A673 (cell line): ENCODE data around the gene ZNF506.

Experiments
- CTCF ChIP-seq: fragments of 300-800, 200-600 bp; sonication (generic); conservative IDR thresholded peaks from 2 replicates; pipeline ENCODE4 v1.5.1; 2017; ENCODE audit warnings: low read depth, mild to moderate bottlenecking, antibody characterized with exemption, low read length, moderate library complexity, mixed read lengths
- EZH2 ChIP-seq: fragments of 200-600 bp; sonication (generic); IDR thresholded peaks from 2 replicates; pipeline ENCODE4 v1.6.1; 2017; ENCODE audit warnings: borderline replicate concordance, low read depth, mild to moderate bottlenecking, mixed read lengths, antibody characterized with exemption, low read length; ENCODE audit not compliant: poor library complexity, severe bottlenecking

GRCh38 chr19:19835560-19836038 is 14.0 kb upstream of the ZNF506 start:
- TF ChIP-seq CTCF (no peak), EZH2 (no peak)
